EH (cell line): ENCODE results near the gene ITPA.
A peak's percentile ranks its signal among the peaks of the same experiment; 100 is the strongest.
"Not testable (repeated sequence)": the region's sequence is repeated elsewhere in the genome, so short reads cannot be mapped to it uniquely, and the experiment has no call there.

Source experiments
- DNase-seq: peaks from one replicate; pipeline ENCODE4 v3.0.0-alpha.2; 2015; ENCODE audit warnings: low read depth

Gene ITPA

DNA sequence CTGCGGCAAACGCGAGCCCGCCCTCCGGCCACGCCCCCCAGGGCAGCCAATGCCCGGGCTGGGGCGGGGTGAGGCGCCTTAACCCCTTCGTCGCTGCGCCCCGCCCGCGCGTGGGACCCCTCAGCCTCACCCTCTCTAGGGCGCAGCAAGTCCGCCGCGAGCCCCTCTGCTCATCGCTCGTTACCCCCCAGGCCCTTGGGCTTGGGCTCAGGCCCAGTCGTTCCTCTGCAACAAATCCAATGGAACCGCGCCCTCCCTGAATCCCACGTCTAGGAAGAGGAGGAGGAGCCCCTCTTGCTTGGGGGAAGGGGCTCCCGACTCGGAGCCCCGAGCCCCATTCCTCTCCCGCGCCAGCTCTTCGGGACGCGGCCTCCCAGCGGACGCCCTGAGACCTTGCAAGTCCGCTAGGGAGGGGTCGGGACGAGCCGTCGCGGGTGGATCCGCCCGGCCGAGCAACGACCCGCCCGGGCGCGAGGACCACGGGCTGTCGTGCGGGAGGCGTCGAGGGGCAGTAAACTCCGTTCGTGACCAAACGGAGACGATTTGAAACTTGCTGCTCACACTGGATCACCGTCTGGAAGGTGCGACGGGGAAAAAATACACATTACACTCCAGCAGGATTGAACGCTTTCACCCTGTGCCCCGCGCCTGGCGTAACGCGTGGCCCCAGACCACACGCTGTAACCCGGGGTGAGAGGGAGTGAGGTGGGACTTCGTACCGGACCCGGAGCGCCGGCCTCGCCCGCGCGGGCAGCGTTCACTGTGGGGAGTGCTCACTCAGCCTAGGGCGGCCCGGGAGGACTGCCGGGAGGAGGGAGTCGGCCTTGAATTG is 35.5 kb upstream of the ITPA start:
- DNase-seq: peak; percentile 83

DNA sequence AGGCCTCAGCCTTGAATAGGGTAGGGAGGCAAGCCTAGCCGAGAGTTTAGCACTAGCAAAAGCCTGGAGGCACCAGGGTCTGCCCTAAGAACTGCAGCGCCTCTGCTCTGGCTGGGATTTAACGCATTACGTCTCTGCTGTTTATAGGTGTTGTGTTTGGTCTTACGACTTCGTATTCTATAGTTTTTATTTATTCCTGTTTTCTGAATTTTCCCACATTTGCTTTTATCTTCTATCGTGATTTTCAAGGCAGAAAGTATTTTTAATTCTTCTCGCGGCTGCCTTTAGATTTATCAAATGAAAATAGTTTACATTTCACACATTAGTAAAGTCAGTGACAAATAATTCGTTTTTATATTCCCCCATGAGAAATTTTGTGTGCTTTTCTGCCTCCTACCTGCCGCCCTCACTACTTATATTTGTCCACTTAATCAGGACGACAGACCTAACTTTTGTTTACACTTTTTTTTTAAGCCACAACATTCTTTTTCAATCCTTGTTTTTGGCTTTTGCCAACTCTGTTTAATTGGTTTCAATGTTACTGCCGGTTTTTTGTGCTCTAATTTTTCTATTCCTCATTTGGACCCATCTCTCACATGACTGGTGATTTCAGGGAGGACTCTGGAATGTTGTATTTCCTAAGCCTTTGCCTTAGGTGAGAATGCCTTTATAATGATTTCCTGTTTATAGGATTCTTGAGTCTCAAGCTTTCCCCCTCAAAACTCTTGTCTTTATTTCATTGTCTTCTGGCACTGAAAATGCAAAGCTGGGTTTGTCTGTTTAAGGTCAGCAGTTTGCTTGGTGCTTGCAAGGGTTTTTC is 34.6 kb upstream of the ITPA start:
- peak; percentile 49 for DNase-seq

DNA sequence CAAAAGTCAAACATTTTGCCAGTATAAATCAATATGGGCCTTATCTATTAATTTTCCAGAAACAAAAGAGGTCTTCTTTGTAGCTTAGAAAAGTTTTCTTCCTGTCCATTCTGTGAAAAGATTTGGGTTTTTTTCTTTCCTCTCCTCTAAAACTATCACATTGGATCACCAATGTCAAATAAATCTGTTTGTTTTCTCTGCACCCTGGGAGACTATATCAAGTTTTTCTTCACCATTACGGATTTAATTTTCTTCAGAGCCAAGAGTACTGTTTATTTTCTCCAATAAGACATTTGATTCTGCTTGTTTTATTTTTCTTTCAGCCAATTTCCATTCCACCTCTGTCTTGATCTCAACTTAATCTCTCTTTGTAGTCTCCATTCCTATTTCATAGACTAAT is 34.0 kb upstream of the ITPA start:
- DNase-seq: no peak

DNA sequence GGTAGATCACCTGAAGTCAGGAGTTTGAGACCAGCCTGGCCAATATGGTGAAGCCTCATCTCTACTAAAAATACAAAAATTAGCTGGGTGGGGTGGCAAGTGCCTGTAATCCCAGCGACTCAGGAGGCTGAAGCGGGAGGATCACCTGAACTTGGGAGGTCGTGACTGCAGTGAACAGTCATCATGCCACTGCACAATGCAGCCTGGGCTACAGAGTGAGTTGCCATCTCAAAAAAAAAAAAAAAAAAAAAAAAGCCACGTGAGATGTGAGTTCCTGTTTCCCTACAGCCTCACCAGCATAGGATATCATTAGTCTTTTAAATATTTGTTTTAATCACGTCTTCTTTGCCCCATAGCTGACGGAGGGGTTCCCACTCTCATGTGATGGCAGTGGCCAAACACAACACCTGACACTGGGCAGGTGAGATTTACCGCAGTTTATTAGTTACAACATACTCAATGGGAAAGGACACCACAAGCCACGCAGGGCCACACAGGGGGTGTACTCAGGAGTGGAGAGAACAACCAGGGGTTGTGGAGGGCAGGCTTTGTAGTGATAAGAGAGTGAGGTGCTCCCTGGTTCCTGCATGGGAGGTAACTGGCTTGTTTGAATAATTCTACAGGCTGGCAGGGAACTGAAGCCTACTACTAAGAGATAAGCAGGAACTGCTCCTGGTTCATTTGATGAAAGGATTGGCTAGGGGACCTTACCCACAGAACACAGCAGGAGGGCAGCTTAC is 31.4 kb upstream of the ITPA start:
- DNase-seq: no peak

DNA sequence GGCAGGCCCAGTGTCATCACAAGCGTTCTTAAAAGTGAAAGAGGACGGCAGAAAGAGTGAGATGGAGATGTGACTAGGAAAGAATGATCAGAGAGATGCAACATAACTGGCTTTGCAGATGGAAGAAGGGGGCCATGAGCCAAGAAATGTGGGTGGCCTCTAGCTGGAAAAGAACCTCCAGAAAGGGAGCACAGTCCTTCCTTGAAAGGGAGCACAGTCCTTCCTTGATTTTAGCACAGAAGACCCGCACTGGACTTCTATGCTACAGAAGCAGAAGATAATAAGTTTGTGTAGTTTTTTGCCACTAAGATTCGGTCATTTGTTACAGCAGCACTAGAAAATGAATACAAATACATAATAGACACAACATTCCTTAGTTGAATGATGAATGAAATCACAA is 29.0 kb upstream of the ITPA start:
- no peak for DNase-seq

DNA sequence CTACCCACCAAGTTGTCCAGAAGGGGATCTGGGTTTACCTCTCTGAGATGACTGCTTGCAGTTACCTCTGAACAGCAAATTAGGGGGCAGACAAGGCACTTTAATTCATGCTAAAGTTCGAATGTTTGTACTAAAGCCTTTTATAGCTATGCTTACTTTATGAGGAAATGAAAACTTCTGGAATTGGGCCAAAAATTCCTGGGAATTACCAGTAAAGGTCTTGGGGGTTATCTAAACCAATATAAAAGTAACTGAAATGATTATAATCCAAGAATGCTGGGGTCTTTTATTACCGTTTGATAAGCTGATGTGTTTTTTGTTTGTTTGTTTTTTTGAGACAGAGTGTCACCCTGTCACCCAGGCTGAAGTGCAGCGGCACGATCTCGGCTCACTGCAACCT is 28.0 kb upstream of the ITPA start:
- peak; percentile 19 for DNase-seq

DNA sequence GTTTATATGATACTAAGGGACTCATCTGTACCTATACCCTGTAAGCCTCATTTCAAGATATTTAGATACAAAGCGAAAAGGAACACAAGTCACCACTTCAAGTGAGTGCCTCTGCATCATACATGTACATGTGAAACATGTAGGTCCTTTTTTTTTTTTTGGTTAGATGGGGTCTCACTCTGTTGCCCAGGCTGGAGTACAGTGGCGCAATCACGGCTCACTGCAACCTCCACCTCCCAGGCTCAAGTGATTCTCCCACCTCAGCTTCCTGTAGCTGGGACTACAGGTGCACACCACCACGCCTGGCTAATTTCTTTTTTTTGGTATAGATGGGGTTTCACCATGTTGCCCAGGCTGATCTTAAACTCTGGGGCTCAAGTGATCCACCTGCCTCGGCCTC is 26.9 kb upstream of the ITPA start:
- DNase-seq: not testable (repeated sequence)

DNA sequence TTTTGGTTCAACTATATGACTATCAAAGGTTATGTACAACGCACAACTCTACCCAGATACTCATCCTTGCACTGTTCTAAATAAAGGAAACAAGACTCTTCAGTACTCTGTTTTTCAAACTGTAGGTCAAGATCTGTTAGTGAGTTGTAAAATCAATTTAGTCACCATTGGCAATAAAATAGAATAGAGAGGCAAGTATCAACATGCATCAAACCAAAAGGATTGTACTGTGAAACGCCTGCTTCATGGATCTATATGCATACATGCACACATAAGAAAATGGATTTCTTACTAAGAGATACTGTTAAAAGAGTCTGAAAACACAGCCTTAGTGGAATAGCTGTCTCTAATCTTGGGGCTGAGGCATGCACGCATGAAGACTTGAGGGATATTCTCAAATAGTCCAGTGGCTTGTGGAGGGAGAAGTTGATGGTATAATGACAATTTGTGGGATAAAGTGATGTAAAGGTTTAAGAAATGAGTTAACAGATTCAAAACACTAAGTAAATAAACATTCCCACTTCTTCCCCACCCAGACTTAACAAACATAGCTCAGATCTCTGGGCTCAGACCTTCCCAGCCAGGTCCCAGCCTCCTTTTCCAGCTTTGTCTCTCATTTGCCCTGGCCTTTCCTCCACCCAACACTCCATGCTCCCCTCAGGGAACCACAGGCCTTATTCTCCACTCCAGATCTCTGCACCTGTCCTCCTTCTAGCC is 25.2 kb upstream of the ITPA start:
- DNase-seq: no peak

DNA sequence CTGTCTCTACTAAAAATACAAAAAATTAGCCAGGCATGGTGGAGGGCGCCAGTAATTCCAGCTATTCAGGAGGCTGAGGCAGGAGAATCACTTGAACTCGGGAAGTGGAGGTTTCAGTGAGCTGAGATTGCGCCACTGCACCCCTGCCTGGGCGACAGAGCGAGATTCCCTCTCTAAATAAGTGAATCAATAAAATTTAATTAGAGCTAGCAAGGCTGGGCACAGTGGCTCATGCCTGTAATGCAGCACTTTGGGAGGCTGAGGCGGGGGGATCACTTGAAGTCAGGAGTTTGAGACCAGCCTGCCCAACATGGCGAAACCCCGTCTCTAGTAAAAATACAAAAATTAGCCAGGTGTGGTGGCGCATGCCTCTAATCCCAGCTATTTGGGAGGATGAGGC is 21.4 kb upstream of the ITPA start:
- not testable (repeated sequence) for DNase-seq

DNA sequence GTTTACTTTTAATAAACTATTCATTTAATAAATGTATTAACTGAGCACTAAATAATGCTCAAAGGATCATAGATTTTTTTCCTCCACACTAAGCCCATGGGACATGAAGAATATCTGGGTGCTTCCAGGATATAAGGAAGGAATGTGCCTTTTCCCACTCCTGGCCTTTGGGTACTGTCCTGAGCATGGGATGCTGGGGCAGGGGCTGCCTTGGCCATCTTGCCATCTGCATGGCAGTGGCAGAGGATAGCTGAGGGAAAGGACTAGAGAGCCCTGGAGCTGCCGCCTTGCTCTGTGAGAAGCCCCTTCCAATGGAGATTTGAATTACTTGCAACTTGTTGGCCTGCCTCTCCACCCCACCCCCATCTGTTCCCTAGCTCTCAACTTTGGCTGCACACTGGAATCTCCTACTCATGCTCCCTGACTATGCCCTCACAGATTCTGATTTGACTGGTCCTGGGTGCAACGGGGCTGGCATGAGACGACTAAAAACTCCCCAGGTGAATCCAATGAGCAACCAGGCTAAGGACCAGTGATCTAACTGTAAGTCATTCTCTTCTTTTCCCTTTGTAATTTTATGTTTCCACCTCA is 20.4 kb upstream of the ITPA start:
- no peak for DNase-seq

DNA sequence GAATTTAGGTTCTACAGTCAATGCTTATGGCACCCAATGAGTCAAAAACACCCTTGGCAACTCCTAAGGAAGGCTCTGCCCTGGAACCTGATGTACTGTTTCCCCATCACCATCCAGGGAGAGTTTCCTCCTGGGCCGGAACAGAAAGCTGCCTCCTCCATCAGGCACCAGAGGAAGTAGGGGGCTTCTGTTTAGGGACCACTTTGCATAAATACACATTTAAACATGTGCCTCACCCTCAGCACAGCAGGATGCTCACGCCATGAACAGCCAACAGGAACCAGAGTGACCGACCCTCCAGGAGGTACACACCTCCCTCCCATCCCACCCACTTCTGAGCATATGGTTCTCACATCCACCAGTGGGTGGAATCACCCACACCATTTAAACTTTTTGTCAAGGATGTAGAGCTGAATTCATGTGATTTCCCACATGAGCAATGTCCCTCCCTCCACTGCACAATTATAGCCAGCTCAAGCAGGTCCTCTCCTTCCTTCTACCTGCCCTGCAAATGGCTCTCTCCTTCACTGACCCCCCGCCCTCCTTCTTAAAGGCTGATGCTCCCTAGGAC is 19.7 kb upstream of the ITPA start:
- DNase-seq: no peak

DNA sequence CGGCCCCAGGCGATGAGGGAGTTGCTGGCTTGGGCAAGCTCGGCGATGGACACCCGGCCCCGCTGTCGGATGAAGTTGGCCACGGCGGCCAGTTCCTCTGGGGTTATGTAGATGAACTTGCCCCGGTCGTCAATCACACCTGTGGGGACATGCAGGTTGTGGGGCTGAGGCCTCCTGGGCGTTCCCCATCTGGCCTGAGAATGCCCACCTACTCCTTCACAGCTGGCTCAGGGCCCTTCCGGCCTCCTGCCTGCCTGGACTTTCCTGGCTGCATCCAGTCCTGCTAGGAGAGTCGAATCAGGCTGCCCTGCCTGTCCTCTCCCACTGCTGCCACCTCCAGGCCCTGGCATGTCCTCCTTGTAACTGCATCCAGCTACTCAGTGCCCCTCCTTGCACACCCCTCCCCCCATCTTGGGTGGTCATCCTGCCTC is 18.6 kb upstream of the ITPA start:
- DNase-seq: no peak

DNA sequence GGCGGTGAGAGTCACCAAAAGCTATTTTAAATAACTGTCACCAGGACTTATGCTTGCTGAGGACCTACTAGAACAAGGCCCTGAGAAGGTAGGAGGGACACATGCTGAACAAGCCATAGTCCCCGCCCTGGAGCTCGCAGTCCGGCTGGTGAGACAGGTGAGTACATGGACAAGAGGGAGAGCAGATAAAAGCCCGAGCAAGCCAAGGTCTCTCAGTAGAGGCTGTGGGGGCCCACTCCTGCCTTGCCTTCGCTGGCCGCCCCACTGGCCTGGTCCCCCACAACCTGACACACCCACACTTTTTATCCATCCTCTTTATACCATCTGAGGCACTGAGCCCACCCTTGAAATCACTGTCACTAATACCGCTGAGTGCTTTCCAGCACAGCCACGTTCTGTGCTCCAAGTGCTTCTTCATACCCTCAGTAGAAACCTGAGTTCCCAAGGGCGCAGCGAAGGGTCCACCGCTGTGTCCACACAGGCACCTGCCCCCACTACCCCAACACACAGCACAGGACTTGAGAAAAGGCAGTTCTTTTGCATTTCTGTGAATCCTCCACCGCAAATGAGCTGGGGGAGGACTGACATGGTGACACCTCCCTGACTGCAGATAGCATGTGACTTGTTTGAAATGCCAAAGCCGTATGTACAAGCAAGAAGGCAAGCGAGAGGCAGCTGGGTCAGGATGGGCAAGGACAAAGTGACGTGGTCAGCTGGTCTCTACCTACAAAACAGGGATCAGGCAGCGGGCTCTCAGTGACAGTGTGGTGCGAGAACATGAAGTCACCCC is 16.9 kb upstream of the ITPA start:
- DNase-seq: no peak

DNA sequence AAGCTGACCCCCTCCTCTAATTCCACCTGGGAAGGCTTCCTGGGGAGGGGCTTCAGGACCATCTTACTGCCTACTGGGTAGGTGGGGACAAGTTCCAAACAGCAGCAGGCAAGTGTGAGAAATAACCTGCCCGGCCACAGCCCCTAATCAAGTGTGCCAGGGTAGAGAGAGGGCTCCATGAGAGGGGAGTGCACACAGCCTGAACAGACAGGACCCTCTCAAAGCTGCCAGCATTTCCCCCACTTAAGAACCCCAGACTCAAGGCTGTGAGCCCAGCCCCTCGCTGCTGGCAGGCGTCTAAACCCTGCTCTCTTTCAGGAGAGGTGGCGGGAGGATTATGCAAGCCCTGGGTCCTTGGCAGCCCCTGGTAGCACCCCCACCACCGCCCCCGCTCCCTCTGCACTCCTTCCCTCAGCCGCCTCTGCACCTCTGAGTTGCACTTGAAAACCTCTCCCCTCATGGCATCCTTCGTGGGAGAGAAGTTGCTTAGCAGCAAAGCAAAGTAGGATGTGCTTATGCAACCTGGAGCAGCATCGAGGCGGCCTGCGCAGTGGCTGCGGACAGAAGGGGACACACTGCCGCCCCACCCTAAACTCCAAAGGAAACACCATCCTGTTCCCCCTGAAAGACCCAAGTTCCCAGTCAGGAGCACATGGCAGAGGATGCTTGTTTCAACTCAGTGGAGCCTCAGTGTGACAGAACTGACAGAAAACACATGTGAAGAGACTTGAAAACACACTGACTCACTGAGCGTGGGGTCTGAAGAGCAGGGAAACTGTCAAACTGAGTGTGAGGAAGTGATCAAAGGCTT is 15.3 kb upstream of the ITPA start:
- no peak for DNase-seq

DNA sequence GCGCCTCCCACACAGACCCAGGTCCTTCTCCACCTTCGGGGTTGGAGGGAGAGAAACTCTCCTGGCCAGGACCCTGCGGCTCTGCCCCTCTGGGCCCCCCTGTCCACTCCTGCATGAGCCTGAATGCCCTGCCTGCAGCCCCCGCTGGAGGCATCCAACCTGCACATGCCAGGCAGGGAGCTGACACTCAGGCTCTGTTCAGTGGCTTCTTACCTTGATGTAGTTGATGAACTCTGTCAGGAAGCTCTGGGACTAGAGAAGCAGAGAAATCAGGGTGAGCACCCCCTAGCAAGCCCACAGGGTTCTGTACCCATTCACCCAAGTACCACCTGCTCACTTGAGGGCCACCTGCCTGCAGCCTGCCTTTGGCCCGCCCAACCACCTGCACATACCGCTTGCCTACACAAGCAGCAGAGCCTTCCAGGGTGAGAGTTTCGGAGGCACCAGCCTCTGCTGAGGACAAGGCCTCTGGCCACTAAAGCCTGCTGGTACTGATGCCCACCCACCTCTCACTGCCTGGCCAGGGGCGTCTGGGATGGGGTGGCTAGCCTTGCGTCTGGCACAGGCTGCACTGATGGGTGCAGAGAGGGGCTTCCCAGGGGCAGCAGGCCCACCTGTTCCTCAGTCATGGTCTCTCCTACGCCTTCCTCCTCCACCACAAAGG is 14.5 kb upstream of the ITPA start:
- no peak for DNase-seq

DNA sequence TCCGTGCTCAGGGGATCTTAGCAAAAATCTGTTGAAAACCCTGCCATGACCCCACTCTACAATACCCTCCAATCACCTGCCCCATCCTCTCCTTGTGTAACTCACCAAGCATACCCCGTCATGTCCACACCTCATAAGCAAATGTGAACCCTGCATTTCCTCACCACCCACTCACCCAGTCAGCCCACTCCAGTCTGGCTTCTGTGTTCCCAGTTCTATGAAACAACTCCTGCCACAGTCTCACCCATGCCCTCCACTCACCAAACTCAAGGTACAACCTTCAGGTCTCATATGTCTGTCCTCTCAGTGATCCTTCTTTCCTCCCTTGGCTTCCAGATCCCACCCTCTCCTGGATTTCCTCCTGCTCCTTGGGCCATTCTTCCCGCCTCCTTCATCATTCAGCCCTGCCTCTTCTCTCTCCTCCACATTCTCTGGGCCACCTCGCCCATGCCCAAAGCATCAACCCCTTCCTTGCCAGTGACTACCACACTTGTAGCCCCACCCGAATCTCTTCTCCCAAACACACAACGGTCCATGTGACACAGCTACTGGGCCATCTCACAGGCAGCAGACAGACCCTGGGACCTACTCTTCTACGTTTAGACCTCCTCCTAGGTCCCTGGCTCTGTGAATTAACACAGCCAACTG is 13.6 kb upstream of the ITPA start:
- no peak for DNase-seq

DNA sequence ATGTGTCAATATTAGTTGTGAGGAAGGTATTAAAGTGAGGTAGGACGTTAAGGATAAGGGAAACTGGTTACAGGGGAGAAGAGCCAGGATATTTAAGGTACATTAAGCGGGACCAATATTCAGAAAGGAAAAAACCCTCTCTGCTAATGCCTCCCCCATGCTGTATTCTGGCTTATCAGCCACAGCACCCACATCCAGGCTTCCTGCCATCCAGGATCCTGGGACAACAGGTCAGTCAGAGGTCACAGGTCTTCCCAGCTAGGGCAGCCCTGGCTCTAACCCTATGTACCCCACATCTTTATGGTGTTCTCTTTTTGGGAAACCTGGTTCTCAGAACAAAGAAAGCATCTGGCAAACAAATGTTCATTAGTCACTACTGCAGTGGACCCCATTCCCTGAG is 10.1 kb upstream of the ITPA start:
- DNase-seq: no peak

DNA sequence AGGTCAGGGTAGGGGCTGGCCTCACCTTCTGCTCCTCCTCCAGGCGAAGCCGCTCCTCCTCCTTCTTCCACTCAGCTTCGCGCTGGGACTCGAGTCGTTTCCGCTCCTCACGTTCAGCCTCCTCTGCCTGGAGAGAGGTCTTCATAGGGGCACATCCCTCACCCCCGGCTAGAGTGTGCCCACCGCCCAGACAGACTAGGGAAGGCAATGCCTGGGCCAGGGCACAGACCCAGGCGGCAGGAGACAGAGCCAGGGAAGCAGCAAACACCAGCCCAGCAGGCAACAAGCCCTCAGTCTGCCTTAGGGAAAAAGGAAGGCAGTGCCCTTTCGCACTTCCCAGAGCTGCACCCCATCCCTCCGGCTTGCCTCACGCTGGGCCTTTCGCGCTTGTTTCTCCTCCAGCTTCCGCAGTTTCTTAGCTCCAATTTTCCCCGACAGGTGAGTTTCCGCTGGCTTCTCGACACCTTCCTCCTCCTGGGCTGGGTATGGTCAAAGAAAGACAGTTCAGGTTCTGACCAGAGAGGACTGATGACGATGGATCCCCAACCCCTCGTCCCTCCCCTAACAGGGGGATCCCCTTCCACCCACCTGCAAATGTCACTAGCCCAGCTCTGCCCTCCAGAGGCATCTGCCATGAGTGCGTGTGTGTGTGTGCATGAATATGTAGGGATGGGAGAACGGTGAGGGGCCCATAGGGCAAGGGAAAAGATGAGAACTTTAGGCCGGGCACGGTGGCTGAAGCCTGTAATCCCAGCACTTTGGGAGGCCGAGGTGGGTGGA is 9.1 kb upstream of the ITPA start:
- DNase-seq: no peak
